Right cardiac atrium (tissue), 5 donors: ENCODE measurements around the gene CNGB1. TPM values are rescaled to one million over a fixed set of nuclear protein-coding genes. Genes with fewer than 3 reads are reported as not detected.
"Not testable (repeated sequence)": the region's sequence is repeated elsewhere in the genome, so short reads cannot be mapped to it uniquely, and the experiment has no call there.

ENCODE experiments used
- ATAC-seq, 2 donors: fragments of 200-7000 bp; cut with Tn5 transposase; one replicate each; pipeline versions ENCODE4 v1.8.0 to v1.9.1; 2020; ENCODE audit warnings: moderate library complexity in 2 of 2, mild to moderate bottlenecking in 1 of 2
- DNase-seq, 3 donors: peaks; one replicate each; pipeline ENCODE4 v3.0.0-alpha.2; 2020
- H3K27ac ChIP-seq: one replicate; pipeline ENCODE4 v1.5.1; 2013; ENCODE audit warnings: mild to moderate bottlenecking, low read length, control low read depth, moderate library complexity
- H3K27me3 ChIP-seq: one replicate; pipeline ENCODE4 v1.6.1; 2013; ENCODE audit not compliant: control insufficient read depth, insufficient read depth
- H3K4me1 ChIP-seq: one replicate; pipeline ENCODE4 v1.6.1; 2013; ENCODE audit warnings: low read length; ENCODE audit not compliant: control insufficient read depth, insufficient read depth
- H3K4me3 ChIP-seq: one replicate; pipeline ENCODE4 v1.5.1; 2013; ENCODE audit warnings: low read length, control low read depth
- H3K9me3 ChIP-seq: one replicate; pipeline ENCODE4 v1.6.1; 2013; ENCODE audit warnings: low read length; ENCODE audit not compliant: control insufficient read depth
- WGBS: extraction: QIAGEN DNeasy Blood & Tissue Kit; methylation state at CpG from one replicate; pipeline ENCODE4 v1.1.7; 2013; 5-methylcytosine and 5-hydroxymethylcytosine counted together
- intact Hi-C, 4 donors: fragments of 100-400 bp; cut with DNase I; formaldehyde crosslinking; loops; one replicate each; pipeline versions ENCODE4 v1.11.0 to v1.14.0; 2022 to 2023
- polyA plus RNA-seq: library from polyadenylated mRNA; stranded (reverse); fragments of 200-250 nt; gene quantifications from one replicate; pipeline ENCODE4 v1.2.3, GENCODE V29; 2013
- total RNA-seq, 4 donors: library from RNA; stranded (reverse); fragmentation: NEBNext Ultra II Directional; extraction: Animal tissue kit (Norgen Biotek cat#: 25700); gene quantifications; one replicate each; pipeline ENCODE4 v1.2.1, GENCODE V29; 2021
- donor health status: healthy with polysubstance abuse.
- donor health status: DM: no; HTN: yes; CAD: no.
- donor health status: DM: no; HTN: no; CAD: no.
- donor health status: DM: no; HTN: yes; CAD: no; lungs with severe emphysema.
- donor health status: DM: yes; HTN: yes; CAD: no.

CNGB1 gene
- total and polyA plus RNA-seq, 5 donors: not detected

- no peaks in the 10 kb centered on the region for H3K9me3 ChIP-seq
- H3K4me1 ChIP-seq: no peaks in the 10 kb centered on the region
- 70% methylated on average over 6 of the region's 6 CpGs for WGBS
- H3K27me3 ChIP-seq: no peaks in the 10 kb centered on the region
- no peak overlapping the region for H3K4me3 ChIP-seq
- intact Hi-C loops: no loop called here
- no peak for ATAC-seq
- DNase-seq: no peak
- H3K27ac ChIP-seq: no peak overlapping the region
These were observed 46.4 kb downstream of the CNGB1 start for GRCh38 chr16:57924514-57924913.

GRCh38 chr16:57923841-57924240 lies 47.1 kb downstream of the CNGB1 start:
- intact Hi-C loops: no loop called here
- WGBS: 94% methylated on average over 2 of the region's 2 CpGs
- Histone ChIP-seq H3K4me3 (no peak overlapping the region), H3K9me3 (no peaks in the 10 kb centered on the region), H3K27ac (no peak overlapping the region), H3K4me1 (no peaks in the 10 kb centered on the region), H3K27me3 (no peaks in the 10 kb centered on the region)
- no peak for DNase-seq
- ATAC-seq: no peak

GRCh38 chr16:57923418-57923817 lies 47.5 kb downstream of the CNGB1 start:
- H3K27ac ChIP-seq: no peak overlapping the region
- H3K9me3 ChIP-seq: no peaks in the 10 kb centered on the region
- no peak overlapping the region for H3K4me3 ChIP-seq
- H3K4me1 ChIP-seq: no peaks in the 10 kb centered on the region
- DNase-seq (no peak), ATAC-seq (no peak)
- 79% methylated on average over 2 of the region's 2 CpGs for WGBS
- intact Hi-C loops: no loop called here
- H3K27me3 ChIP-seq: no peaks in the 10 kb centered on the region

- no peaks in the 10 kb centered on the region for H3K27me3 ChIP-seq
- DNase-seq (no peak), ATAC-seq (no peak)
- H3K4me1 ChIP-seq: no peaks in the 10 kb centered on the region
- 60% methylated on average over 2 of the region's 2 CpGs for WGBS
- H3K4me3 ChIP-seq: no peak overlapping the region
- no peak overlapping the region for H3K27ac ChIP-seq
- intact Hi-C loops: no loop called here
- H3K9me3 ChIP-seq: no peaks in the 10 kb centered on the region
These were observed 50.1 kb downstream of the CNGB1 start for GRCh38 chr16:57920880-57921229.

GRCh38 chr16:57920215-57920879 lies 50.6 kb downstream of the CNGB1 start:
- ATAC-seq: no peak
- Histone ChIP-seq H3K9me3 (no peaks in the 10 kb centered on the region), H3K4me1 (no peaks in the 10 kb centered on the region), H3K4me3 (no peak overlapping the region), H3K27ac (no peak overlapping the region), H3K27me3 (no peaks in the 10 kb centered on the region)
- WGBS: 87% methylated on average over 14 of the region's 14 CpGs
- DNase-seq: no peak
- intact Hi-C loops: no loop called here

GRCh38 chr16:57918994-57919393 lies 51.9 kb downstream of the CNGB1 start:
- DNase-seq: no peak
- no peak for ATAC-seq
- intact Hi-C loops: no loop called here
- WGBS: 92% methylated on average over 6 of the region's 6 CpGs
- Histone ChIP-seq H3K27ac (no peak overlapping the region), H3K4me3 (no peak overlapping the region), H3K4me1 (no peaks in the 10 kb centered on the region), H3K9me3 (no peaks in the 10 kb centered on the region), H3K27me3 (no peaks in the 10 kb centered on the region)

GRCh38 chr16:57918444-57918843 lies 52.5 kb downstream of the CNGB1 start:
- no peak for ATAC-seq
- intact Hi-C loops: no loop called here

GRCh38 chr16:57917929-57918328 lies 53.0 kb downstream of the CNGB1 start:
- H3K4me1 ChIP-seq, DNase-seq, ATAC-seq, H3K4me3 ChIP-seq, H3K9me3 ChIP-seq, H3K27ac ChIP-seq, H3K27me3 ChIP-seq, intact Hi-C loops: not testable (repeated sequence)

More at GRCh38 chr16:57918444-57918843, 52.5 kb downstream of the CNGB1 start:
- H3K4me3 ChIP-seq: no peak overlapping the region
- H3K27ac ChIP-seq: no peak overlapping the region
- no peaks in the 10 kb centered on the region for H3K27me3 ChIP-seq
- H3K4me1 ChIP-seq: no peaks in the 10 kb centered on the region
- no peak for DNase-seq
- 85% methylated on average over 3 of the region's 3 CpGs for WGBS
- H3K9me3 ChIP-seq: no peaks in the 10 kb centered on the region

GRCh38 chr16:57917489-57917888 lies 53.4 kb downstream of the CNGB1 start:
- 94% methylated on average over 2 of the region's 2 CpGs for WGBS
- intact Hi-C loops, H3K9me3 ChIP-seq, H3K4me1 ChIP-seq, DNase-seq, H3K4me3 ChIP-seq, H3K27ac ChIP-seq, ATAC-seq, H3K27me3 ChIP-seq: not testable (repeated sequence)

GRCh38 chr16:57916735-57917438 lies 54.0 kb downstream of the CNGB1 start:
- DNase-seq: no peak
- ATAC-seq: no peak
- Histone ChIP-seq H3K27me3 (no peaks in the 10 kb centered on the region), H3K9me3 (no peaks in the 10 kb centered on the region), H3K4me3 (no peak overlapping the region), H3K27ac (no peak overlapping the region), H3K4me1 (no peaks in the 10 kb centered on the region)
- 79% methylated on average over 17 of the region's 17 CpGs for WGBS
- intact Hi-C loops: no loop called here

GRCh38 chr16:57915811-57916488 lies 55.0 kb downstream of the CNGB1 start:
- ATAC-seq (no peak), DNase-seq (no peak)
- intact Hi-C loops: no loop called here
- Histone ChIP-seq H3K9me3 (no peaks in the 10 kb centered on the region), H3K27ac (no peak overlapping the region), H3K4me1 (no peaks in the 10 kb centered on the region), H3K27me3 (no peaks in the 10 kb centered on the region), H3K4me3 (no peak overlapping the region)
- WGBS: 76% methylated on average over 12 of the region's 12 CpGs
